ENCODE data around the gene MED25. TPM values are rescaled to one million over a fixed set of nuclear protein-coding genes. Genes with fewer than 3 reads are reported as not detected.
A peak's percentile ranks its signal among the peaks of the same experiment; 100 is the strongest.

Gene MED25
- total RNA-seq, 1 donor from 2014 or later = 65.8 TPM

- peaks cover 83% of the 10 kb centered on the region for H3K36me3 ChIP-seq
- no peak overlapping the region for H3K4me3 ChIP-seq
- no peak for TF ChIP-seq CTCF (IDR thresholded peaks at IDR 0.05; ENCODE audit: borderline replicate concordance)
- no peak overlapping the region for H3K27ac ChIP-seq (replicated peaks)
- H3K4me1 ChIP-seq = peaks cover 32% of the 10 kb centered on the region
- no peaks in the 10 kb centered on the region for H3K9me3 ChIP-seq (replicated peaks)
- DNase-seq = no peak
- intact Hi-C loops (cut with micrococcal nuclease) = no loop called here
- H3K27me3 ChIP-seq (ENCODE audit: low read depth) = no peaks in the 10 kb centered on the region
Observed at GRCh38 chr19:49857838-49858087, 39.7 kb downstream of the MED25 start.

DNA sequence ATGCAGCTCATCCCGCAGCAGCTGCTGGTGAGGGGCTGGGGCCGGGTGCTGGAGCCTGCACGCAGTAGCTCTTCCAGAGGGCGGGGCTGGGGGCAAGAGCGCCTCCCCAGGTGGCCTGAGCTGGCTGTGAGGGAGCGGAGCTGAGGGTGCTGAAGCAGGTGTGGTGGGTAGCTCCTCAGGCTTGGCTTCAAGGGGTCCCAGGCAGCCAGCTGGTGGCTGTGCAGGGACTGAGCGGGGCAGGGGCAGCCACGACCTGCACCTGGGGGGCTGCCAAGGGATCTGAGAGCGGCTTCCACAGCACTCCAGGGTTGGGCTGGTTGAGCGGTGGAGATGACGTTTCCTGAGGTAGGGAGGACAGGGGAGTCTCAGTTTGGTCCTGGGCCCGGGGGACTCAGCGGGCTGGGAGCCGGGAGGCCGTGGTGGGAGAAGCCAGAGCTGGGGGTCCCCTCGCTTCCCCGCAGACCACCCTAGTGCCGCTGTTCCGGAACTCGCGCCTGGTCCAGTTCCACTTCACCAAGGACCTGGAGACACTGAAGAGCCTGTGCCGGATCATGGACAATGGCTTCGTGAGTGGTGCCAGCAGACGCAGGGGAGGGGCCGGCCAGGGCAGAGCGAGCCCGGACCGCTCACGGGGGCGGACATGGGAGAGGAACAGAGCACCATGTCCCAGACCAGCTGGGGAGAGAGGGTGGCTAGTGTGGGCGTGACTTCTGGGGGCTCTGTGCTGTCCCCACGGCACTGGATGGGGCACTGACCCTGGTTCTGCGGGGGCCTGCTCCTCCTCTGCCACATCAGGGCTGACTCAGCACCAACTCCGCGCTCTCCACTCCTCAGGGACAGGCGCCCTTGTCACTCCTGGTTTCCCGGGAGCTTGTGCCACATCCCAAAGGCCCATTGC is 40.2 kb downstream of the MED25 start:
- H3K4me3 ChIP-seq = no peak overlapping the region
- H3K36me3 ChIP-seq = peaks cover 87% of the 10 kb centered on the region
- no peak for TF ChIP-seq CTCF (IDR thresholded peaks at IDR 0.05; ENCODE audit: borderline replicate concordance)
- H3K27ac ChIP-seq (replicated peaks) = no peak overlapping the region
- peaks cover 27% of the 10 kb centered on the region for H3K4me1 ChIP-seq
- no peaks in the 10 kb centered on the region for H3K27me3 ChIP-seq (ENCODE audit: low read depth)
- H3K9me3 ChIP-seq (replicated peaks) = no peaks in the 10 kb centered on the region
- intact Hi-C loops (cut with micrococcal nuclease) = no loop called here
- no peak for DNase-seq

- Histone ChIP-seq H3K27ac (replicated peaks) (no peak overlapping the region), H3K4me3 (no peak overlapping the region), H3K9me3 (replicated peaks) (no peaks in the 10 kb centered on the region), H3K36me3 (peaks cover 96% of the 10 kb centered on the region), H3K27me3 (ENCODE audit: low read depth) (no peaks in the 10 kb centered on the region), H3K4me1 (peaks cover 33% of the 10 kb centered on the region)
- no peak for TF ChIP-seq CTCF (IDR thresholded peaks at IDR 0.05; ENCODE audit: borderline replicate concordance)
- intact Hi-C loops (cut with micrococcal nuclease) = no loop called here
- DNase-seq = no peak
Observed at GRCh38 chr19:49859682-49860335, 41.7 kb downstream of the MED25 start.

GRCh38 chr19:49860336-49861102 is 42.4 kb downstream of the MED25 start:
- intact Hi-C loops (cut with micrococcal nuclease) = no loop called here
- Histone ChIP-seq H3K27ac (replicated peaks) (peak overlapping the region; percentile 60), H3K4me1 (peaks cover 35% of the 10 kb centered on the region), H3K36me3 (peaks cover 91% of the 10 kb centered on the region), H3K27me3 (ENCODE audit: low read depth) (no peaks in the 10 kb centered on the region), H3K4me3 (no peak overlapping the region), H3K9me3 (replicated peaks) (no peaks in the 10 kb centered on the region)
- no peak for DNase-seq
- no peak for TF ChIP-seq CTCF (IDR thresholded peaks at IDR 0.05; ENCODE audit: borderline replicate concordance)

- intact Hi-C loops (cut with micrococcal nuclease) = no loop called here
- no peak for DNase-seq
- Histone ChIP-seq H3K27me3 (ENCODE audit: low read depth) (no peaks in the 10 kb centered on the region), H3K27ac (replicated peaks) (peak overlapping the region; percentile 60), H3K36me3 (peaks cover 88% of the 10 kb centered on the region), H3K4me3 (no peak overlapping the region), H3K4me1 (peaks cover 39% of the 10 kb centered on the region), H3K9me3 (replicated peaks) (no peaks in the 10 kb centered on the region)
- no peak for TF ChIP-seq CTCF (IDR thresholded peaks at IDR 0.05; ENCODE audit: borderline replicate concordance)
Observed at GRCh38 chr19:49861107-49861506, 43.0 kb downstream of the MED25 start.

Measured in left ventricle myocardium inferior (tissue), 1 donor.